ENCODE data around the gene BPIFA2. TPM values are rescaled to one million over a fixed set of nuclear protein-coding genes. Genes with fewer than 3 reads are reported as not detected.

BPIFA2 gene
- total RNA-seq, 3 donors from 2014 or later (not counting 1 experiment from before 2014, with no cell fraction given) = not detected

GRCh38 chr20:33133373-33133941 lies 34.5 kb upstream of the BPIFA2 start:
- TF ChIP-seq CTCF (IDR thresholded peaks at IDR 0.05) = no peak
- H3K9me3 ChIP-seq (ENCODE audit: control insufficient read depth, insufficient read depth, low read length) = no peaks in the 10 kb centered on the region
- Mint-ChIP-seq H3K36me3 (no peaks in the 10 kb centered on the region), H3K4me1 (no peaks in the 10 kb centered on the region), H3K4me3 (no peak overlapping the region), H3K27ac (no peak overlapping the region), H3K9me3 (no peaks in the 10 kb centered on the region), H3K27me3 (ENCODE audit: low read depth in 2 of 2) (peaks cover 0 to 3% of the 10 kb centered on the region in 2 donors)
- DNase-seq = no peak
- H3K4me1 ChIP-seq (ENCODE audit: control insufficient read depth, insufficient read depth, low read length) = no peaks in the 10 kb centered on the region
- no peak overlapping the region for H3K27ac ChIP-seq (ENCODE audit: low read length)
- H3K4me3 ChIP-seq (ENCODE audit: low read length) = no peak overlapping the region
- 83% methylated on average over 11 of the region's 11 CpGs for WGBS (ENCODE audit: insufficient coverage)
- no peaks in the 10 kb centered on the region for H3K36me3 ChIP-seq (ENCODE audit: control insufficient read depth, insufficient read depth, low read length)
- intact Hi-C loops (cut with micrococcal nuclease) = no loop called here
- no peaks in the 10 kb centered on the region for H3K27me3 ChIP-seq (ENCODE audit: control insufficient read depth, insufficient read depth, low read length)
- ATAC-seq = no peak

- Histone ChIP-seq H3K9me3 (ENCODE audit: control insufficient read depth, insufficient read depth, low read length) (no peaks in the 10 kb centered on the region), H3K4me1 (ENCODE audit: control insufficient read depth, insufficient read depth, low read length) (no peaks in the 10 kb centered on the region), H3K27ac (ENCODE audit: low read length) (no peak overlapping the region), H3K27me3 (ENCODE audit: control insufficient read depth, insufficient read depth, low read length) (no peaks in the 10 kb centered on the region), H3K36me3 (ENCODE audit: control insufficient read depth, insufficient read depth, low read length) (no peaks in the 10 kb centered on the region), H3K4me3 (ENCODE audit: low read length) (no peak overlapping the region)
- ATAC-seq = no peak
- Mint-ChIP-seq H3K27ac (no peak overlapping the region), H3K9me3 (no peaks in the 10 kb centered on the region), H3K27me3 (ENCODE audit: low read depth in 2 of 2) (peaks cover 0 to 2% of the 10 kb centered on the region in 2 donors), H3K4me1 (no peaks in the 10 kb centered on the region), H3K36me3 (no peaks in the 10 kb centered on the region), H3K4me3 (no peak overlapping the region)
- intact Hi-C loops (cut with micrococcal nuclease) = no loop called here
- 73% methylated on average over 3 of the region's 3 CpGs for WGBS (ENCODE audit: insufficient coverage)
- TF ChIP-seq CTCF (IDR thresholded peaks at IDR 0.05) = no peak
- DNase-seq = no peak
Measured at GRCh38 chr20:33137195-33137594, 30.8 kb upstream of the BPIFA2 start.

- no peak for TF ChIP-seq CTCF (IDR thresholded peaks at IDR 0.05)
- Mint-ChIP-seq H3K9me3 (no peaks in the 10 kb centered on the region), H3K27ac (no peak overlapping the region), H3K36me3 (no peaks in the 10 kb centered on the region), H3K27me3 (ENCODE audit: low read depth in 2 of 2) (peaks cover 9 to 16% of the 10 kb centered on the region in 2 donors), H3K4me1 (no peaks in the 10 kb centered on the region), H3K4me3 (no peak overlapping the region)
- Histone ChIP-seq H3K9me3 (ENCODE audit: control insufficient read depth, insufficient read depth, low read length) (no peaks in the 10 kb centered on the region), H3K4me3 (ENCODE audit: low read length) (no peak overlapping the region), H3K4me1 (ENCODE audit: control insufficient read depth, insufficient read depth, low read length) (no peaks in the 10 kb centered on the region), H3K27ac (ENCODE audit: low read length) (no peak overlapping the region), H3K27me3 (ENCODE audit: control insufficient read depth, insufficient read depth, low read length) (no peaks in the 10 kb centered on the region), H3K36me3 (ENCODE audit: control insufficient read depth, insufficient read depth, low read length) (no peaks in the 10 kb centered on the region)
- intact Hi-C loops (cut with micrococcal nuclease) = no loop called here
- no peak for DNase-seq
- no peak for ATAC-seq
Measured at GRCh38 chr20:33139467-33139866, 28.5 kb upstream of the BPIFA2 start.

GRCh38 chr20:33145521-33145920 lies 22.4 kb upstream of the BPIFA2 start:
- DNase-seq (no peak), ATAC-seq (no peak)
- Histone ChIP-seq H3K36me3 (ENCODE audit: control insufficient read depth, insufficient read depth, low read length) (no peaks in the 10 kb centered on the region), H3K4me1 (ENCODE audit: control insufficient read depth, insufficient read depth, low read length) (no peaks in the 10 kb centered on the region), H3K27ac (ENCODE audit: low read length) (no peak overlapping the region), H3K9me3 (ENCODE audit: control insufficient read depth, insufficient read depth, low read length) (no peaks in the 10 kb centered on the region), H3K27me3 (ENCODE audit: control insufficient read depth, insufficient read depth, low read length) (peaks cover 3% of the 10 kb centered on the region), H3K4me3 (ENCODE audit: low read length) (no peak overlapping the region)
- Mint-ChIP-seq H3K4me1 (no peaks in the 10 kb centered on the region), H3K27me3 (ENCODE audit: low read depth in 2 of 2) (peaks cover 21 to 44% of the 10 kb centered on the region in 2 donors), H3K27ac (no peak overlapping the region), H3K36me3 (no peaks in the 10 kb centered on the region), H3K4me3 (no peak overlapping the region), H3K9me3 (no peaks in the 10 kb centered on the region)
- 77% methylated on average over 5 of the region's 5 CpGs for WGBS (ENCODE audit: insufficient coverage)
- TF ChIP-seq CTCF (IDR thresholded peaks at IDR 0.05) = no peak
- intact Hi-C loops (cut with micrococcal nuclease) = no loop called here
